HEK293 (cell line): ENCODE measurements around the gene ITGAL.

Experiments
- CTCF ChIA-PET: fragments of 350-600 bp; formaldehyde crosslinking; extraction: SDS; loops from one replicate; lab custom pipeline; 2021; ENCODE audit warnings: antibody characterized with exemption; lab: Yijun Ruan, JAX
- POLR2A ChIA-PET: fragments of 300-600 bp; formaldehyde crosslinking; extraction: SDS; loops from one replicate; lab custom pipeline; 2020; ENCODE audit warnings: antibody characterized with exemption, inconsistent platforms; lab: Yijun Ruan, JAX
- H3K27ac ChIP-seq: fragments of 200-500 bp; sonication (Bioruptor generic); 2 replicates; pipeline ENCODE4 v1.5.1; 2014; ENCODE audit warnings: low read depth, low read length, control low read depth, inconsistent platforms; ENCODE audit errors: extremely low read depth
- H3K36me3 ChIP-seq, 2 experiments: fragments of 200-500 bp in 1 of 2; sonication (Bioruptor generic) in 1 of 2; 1 replicate in 1 of 2; 2 replicates in 1 of 2; pipeline ENCODE4 v1.5.1; 2014 to 2017; ENCODE audit warnings: inconsistent platforms in 2 of 2, low read length in 2 of 2; ENCODE audit not compliant: control insufficient read depth in 2 of 2, insufficient read depth in 1 of 2
- H3K4me1 ChIP-seq: fragments of 200-500 bp; sonication (Bioruptor generic); 2 replicates; pipeline ENCODE4 v1.5.1; 2014; ENCODE audit warnings: mild to moderate bottlenecking, low read length, inconsistent platforms; ENCODE audit not compliant: control insufficient read depth, insufficient read depth
- H3K4me3 ChIP-seq: 2 replicates; pipeline ENCODE4 v1.5.1; 2011; ENCODE audit warnings: low read depth, mild to moderate bottlenecking, control low read depth, low read length, moderate library complexity
- H3K9me3 ChIP-seq: fragments of 200-500 bp; sonication (Bioruptor generic); 2 replicates; pipeline ENCODE4 v1.5.1; 2014; ENCODE audit warnings: low read depth, low read length, inconsistent platforms; ENCODE audit not compliant: control insufficient read depth, insufficient read depth
- BCL11B ChIP-seq: fragments of 450-650 bp; formaldehyde crosslinking; IDR thresholded peaks from 2 replicates; pipeline ENCODE4 v1.5.1; 2016; ENCODE audit warnings: low read depth, missing biosample characterization, missing genetic modification characterization
- GLI4 ChIP-seq: fragments of 450-650 bp; formaldehyde crosslinking; IDR thresholded peaks from 2 replicates; pipeline ENCODE4 v1.5.1; 2016; ENCODE audit warnings: missing biosample characterization, missing genetic modification characterization
- HOXA7 ChIP-seq: sonication (generic); formaldehyde crosslinking; IDR thresholded peaks from 2 replicates; pipeline ENCODE4 v1.8.1; 2022; ENCODE audit warnings: missing genetic modification reagents, borderline replicate concordance
- SP2 ChIP-seq: fragments of 450-650 bp; formaldehyde crosslinking; IDR thresholded peaks from 2 replicates; pipeline ENCODE4 v1.5.1; 2016; ENCODE audit warnings: missing biosample characterization, missing genetic modification characterization
- SP3 ChIP-seq: fragments of 450-650 bp; formaldehyde crosslinking; IDR thresholded peaks from 2 replicates; pipeline ENCODE4 v1.5.1; 2016; ENCODE audit warnings: missing biosample characterization, missing genetic modification characterization
- SP7 ChIP-seq: fragments of 450-650 bp; formaldehyde crosslinking; IDR thresholded peaks from 2 replicates; pipeline ENCODE4 v1.5.1; 2016; ENCODE audit warnings: missing biosample characterization, missing genetic modification characterization
- ZBTB17 ChIP-seq: fragments of 450-650 bp; formaldehyde crosslinking; IDR thresholded peaks from 2 replicates; pipeline ENCODE4 v1.5.1; 2016; ENCODE audit warnings: missing biosample characterization, missing genetic modification characterization
- ZBTB26 ChIP-seq: fragments of 450-650 bp; formaldehyde crosslinking; optimal IDR thresholded peaks from 2 replicates; pipeline ENCODE3; 2016; ENCODE audit warnings: missing biosample characterization, mild to moderate bottlenecking, missing genetic modification characterization
- ZBTB7A ChIP-seq: fragments of 450-650 bp; formaldehyde crosslinking; IDR thresholded peaks from 2 replicates; pipeline ENCODE4 v1.5.1; 2016; ENCODE audit warnings: low read depth, missing biosample characterization, missing genetic modification characterization
- ZFHX2 ChIP-seq: fragments of 450-650 bp; formaldehyde crosslinking; conservative IDR thresholded peaks from 2 replicates; pipeline ENCODE4 v1.5.1; 2016; ENCODE audit warnings: missing biosample characterization, missing genetic modification characterization
- ZFP37 ChIP-seq: fragments of 450-650 bp; formaldehyde crosslinking; IDR thresholded peaks from 2 replicates; pipeline ENCODE4 v1.5.1; 2016; ENCODE audit warnings: missing biosample characterization, missing genetic modification characterization
- ZFP41 ChIP-seq: fragments of 450-650 bp; formaldehyde crosslinking; IDR thresholded peaks from 2 replicates; pipeline ENCODE4 v1.5.1; 2016; ENCODE audit warnings: missing biosample characterization, missing genetic modification characterization, borderline replicate concordance
- ZNF138 ChIP-seq: fragments of 450-650 bp; formaldehyde crosslinking; IDR thresholded peaks from 2 replicates; pipeline ENCODE4 v1.5.1; 2016; ENCODE audit warnings: missing biosample characterization, missing genetic modification characterization, borderline replicate concordance
- ZNF140 ChIP-seq: fragments of 450-650 bp; formaldehyde crosslinking; IDR thresholded peaks from 2 replicates; pipeline ENCODE4 v1.5.1; 2016; ENCODE audit warnings: missing biosample characterization, missing genetic modification characterization
- ZNF155 ChIP-seq: fragments of 450-650 bp; formaldehyde crosslinking; IDR thresholded peaks from 2 replicates; pipeline ENCODE4 v1.5.1; 2016; ENCODE audit warnings: missing biosample characterization, missing genetic modification characterization
- ZNF398 ChIP-seq: fragments of 450-650 bp; formaldehyde crosslinking; IDR thresholded peaks from 2 replicates; pipeline ENCODE4 v1.5.1; 2017; ENCODE audit warnings: missing biosample characterization, missing genetic modification characterization
- ZNF416 ChIP-seq: fragments of 450-650 bp; formaldehyde crosslinking; IDR thresholded peaks from 2 replicates; pipeline ENCODE4 v1.5.1; 2016; ENCODE audit warnings: missing biosample characterization, missing genetic modification characterization
- ZNF529 ChIP-seq: fragments of 450-650 bp; formaldehyde crosslinking; IDR thresholded peaks from 2 replicates; pipeline ENCODE4 v1.5.1; 2017; ENCODE audit warnings: missing genetic modification characterization, missing biosample characterization; ENCODE audit not compliant: insufficient replicate concordance
- ZNF555 ChIP-seq: fragments of 450-650 bp; formaldehyde crosslinking; conservative IDR thresholded peaks from 2 replicates; pipeline ENCODE4 v1.5.1; 2017; ENCODE audit warnings: missing biosample characterization, mild to moderate bottlenecking, missing genetic modification characterization, inconsistent platforms
- ZNF585B ChIP-seq: fragments of 450-650 bp; formaldehyde crosslinking; IDR thresholded peaks from 2 replicates; pipeline ENCODE4 v1.5.1; 2016; ENCODE audit warnings: missing biosample characterization, missing genetic modification characterization
- ZNF600 ChIP-seq: fragments of 450-650 bp; formaldehyde crosslinking; IDR thresholded peaks from 2 replicates; pipeline ENCODE4 v1.5.1; 2016; ENCODE audit warnings: missing biosample characterization, missing genetic modification characterization
- ZNF610 ChIP-seq: fragments of 450-650 bp; formaldehyde crosslinking; IDR thresholded peaks from 2 replicates; pipeline ENCODE4 v1.5.1; 2016; ENCODE audit warnings: missing biosample characterization, missing genetic modification characterization, borderline replicate concordance
- ZNF830 ChIP-seq: fragments of 450-650 bp; IDR thresholded peaks from 2 replicates; pipeline ENCODE4 v1.5.0; 2018; ENCODE audit warnings: missing biosample characterization, missing genetic modification characterization, low read depth, mild to moderate bottlenecking, moderate library complexity
- TF ChIP-seq, protein P1 (sequence below): fragments of 450-650 bp; formaldehyde crosslinking; IDR thresholded peaks from 2 replicates; pipeline ENCODE4 v1.5.1; 2016; ENCODE audit warnings: missing biosample characterization, missing genetic modification characterization
- TF ChIP-seq, protein P2 (sequence below): fragments of 450-650 bp; formaldehyde crosslinking; IDR thresholded peaks from 2 replicates; pipeline ENCODE4 v1.5.1; 2016; ENCODE audit warnings: missing biosample characterization, missing genetic modification characterization
- TF ChIP-seq, protein P3 (sequence below): fragments of 450-650 bp; formaldehyde crosslinking; IDR thresholded peaks from 2 replicates; pipeline ENCODE4 v1.5.1; 2016; ENCODE audit warnings: missing biosample characterization, missing genetic modification characterization

Gene ITGAL

GRCh38 chr16:30429678-30430427 lies 42.7 kb upstream of the ITGAL start, which contains the start of gene DCTPP1:
DCTPP1 (minus strand) TSS chr16:30430030; CDS start chr16:30429980, 50 bp downstream.
- H3K27ac ChIP-seq: peak within 1 kb of the TSS; percentile 12; the same call in 1 of the 2 replicates
- H3K9me3 ChIP-seq: no peaks in the 10 kb centered on the region
- no peaks in the 10 kb centered on the region for H3K4me1 ChIP-seq
- H3K4me3 ChIP-seq: peak within 1 kb of the TSS; percentile 76
- POLR2A ChIA-PET: interaction anchor here (0.7 to 3.0 kb wide), 31 partner anchors 9 to 614 kb away, joined by 3 to 41 read pairs (median 5); partner anchors contain the start of genes CD2BP2, CORO1A, PAGR1 and PRR14
- CTCF ChIA-PET: interaction anchor here (0.5 to 3.1 kb wide), 53 partner anchors 10 to 398 kb away, joined by 3 to 43 read pairs (median 4); partner anchors contain the start of genes TBX6, ZNF48 and ZNF771
- peaks cover 13 to 24% of the 10 kb centered on the region in 2 experiments; a peak in 2 of 3 replicates for H3K36me3 ChIP-seq
- TF ChIP-seq ZNF155 (tag by site-specific recombination) (no peak), ZNF138 (no peak), ZNF416 (no peak), ZNF555 (tag by site-specific recombination) (no peak), GLI4 (tag by site-specific recombination) (no peak), ZNF585B (tag by site-specific recombination) (no peak), SP7 (peak; percentile 62), ZNF830 (tag by site-specific recombination) (no peak), ZNF600 (tag by site-specific recombination) (0 out of 2 replicates have a peak, but pooled peaks have one; percentile 11), BCL11B (peak; percentile 46; the same call in 1 of the 2 replicates), ZBTB17 (tag by site-specific recombination) (peak; percentile 63), ZFP37 (tag by site-specific recombination) (no peak), ZBTB7A (tag by site-specific recombination) (peak; percentile 87; the same call in 1 of the 2 replicates), ZBTB26 (tag by site-specific recombination) (peak; percentile 57), ZNF610 (tag by site-specific recombination) (no peak), ZFHX2 (tag by site-specific recombination) (peak; percentile 84), SP2 (tag by site-specific recombination) (peak; percentile 99), ZNF398 (tag by site-specific recombination) (peak; percentile 15; the same call in 1 of the 2 replicates), SP3 (tag by site-specific recombination) (peak; percentile 96), ZNF529 (tag by site-specific recombination) (no peak), ZNF140 (tag by site-specific recombination) (no peak), HOXA7 (CRISPR knock-in tag) (no peak), ZFP41 (no peak)
- TF ChIP-seq, protein P1, sequence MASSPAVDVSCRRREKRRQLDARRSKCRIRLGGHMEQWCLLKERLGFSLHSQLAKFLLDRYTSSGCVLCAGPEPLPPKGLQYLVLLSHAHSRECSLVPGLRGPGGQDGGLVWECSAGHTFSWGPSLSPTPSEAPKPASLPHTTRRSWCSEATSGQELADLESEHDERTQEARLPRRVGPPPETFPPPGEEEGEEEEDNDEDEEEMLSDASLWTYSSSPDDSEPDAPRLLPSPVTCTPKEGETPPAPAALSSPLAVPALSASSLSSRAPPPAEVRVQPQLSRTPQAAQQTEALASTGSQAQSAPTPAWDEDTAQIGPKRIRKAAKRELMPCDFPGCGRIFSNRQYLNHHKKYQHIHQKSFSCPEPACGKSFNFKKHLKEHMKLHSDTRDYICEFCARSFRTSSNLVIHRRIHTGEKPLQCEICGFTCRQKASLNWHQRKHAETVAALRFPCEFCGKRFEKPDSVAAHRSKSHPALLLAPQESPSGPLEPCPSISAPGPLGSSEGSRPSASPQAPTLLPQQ (tag by site-specific recombination): peak; percentile 82
- TF ChIP-seq, protein P2, sequence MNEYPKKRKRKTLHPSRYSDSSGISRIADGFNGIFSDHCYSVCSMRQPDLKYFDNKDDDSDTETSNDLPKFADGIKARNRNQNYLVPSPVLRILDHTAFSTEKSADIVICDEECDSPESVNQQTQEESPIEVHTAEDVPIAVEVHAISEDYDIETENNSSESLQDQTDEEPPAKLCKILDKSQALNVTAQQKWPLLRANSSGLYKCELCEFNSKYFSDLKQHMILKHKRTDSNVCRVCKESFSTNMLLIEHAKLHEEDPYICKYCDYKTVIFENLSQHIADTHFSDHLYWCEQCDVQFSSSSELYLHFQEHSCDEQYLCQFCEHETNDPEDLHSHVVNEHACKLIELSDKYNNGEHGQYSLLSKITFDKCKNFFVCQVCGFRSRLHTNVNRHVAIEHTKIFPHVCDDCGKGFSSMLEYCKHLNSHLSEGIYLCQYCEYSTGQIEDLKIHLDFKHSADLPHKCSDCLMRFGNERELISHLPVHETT (tag by site-specific recombination): peak; percentile 72
- TF ChIP-seq, protein P3, sequence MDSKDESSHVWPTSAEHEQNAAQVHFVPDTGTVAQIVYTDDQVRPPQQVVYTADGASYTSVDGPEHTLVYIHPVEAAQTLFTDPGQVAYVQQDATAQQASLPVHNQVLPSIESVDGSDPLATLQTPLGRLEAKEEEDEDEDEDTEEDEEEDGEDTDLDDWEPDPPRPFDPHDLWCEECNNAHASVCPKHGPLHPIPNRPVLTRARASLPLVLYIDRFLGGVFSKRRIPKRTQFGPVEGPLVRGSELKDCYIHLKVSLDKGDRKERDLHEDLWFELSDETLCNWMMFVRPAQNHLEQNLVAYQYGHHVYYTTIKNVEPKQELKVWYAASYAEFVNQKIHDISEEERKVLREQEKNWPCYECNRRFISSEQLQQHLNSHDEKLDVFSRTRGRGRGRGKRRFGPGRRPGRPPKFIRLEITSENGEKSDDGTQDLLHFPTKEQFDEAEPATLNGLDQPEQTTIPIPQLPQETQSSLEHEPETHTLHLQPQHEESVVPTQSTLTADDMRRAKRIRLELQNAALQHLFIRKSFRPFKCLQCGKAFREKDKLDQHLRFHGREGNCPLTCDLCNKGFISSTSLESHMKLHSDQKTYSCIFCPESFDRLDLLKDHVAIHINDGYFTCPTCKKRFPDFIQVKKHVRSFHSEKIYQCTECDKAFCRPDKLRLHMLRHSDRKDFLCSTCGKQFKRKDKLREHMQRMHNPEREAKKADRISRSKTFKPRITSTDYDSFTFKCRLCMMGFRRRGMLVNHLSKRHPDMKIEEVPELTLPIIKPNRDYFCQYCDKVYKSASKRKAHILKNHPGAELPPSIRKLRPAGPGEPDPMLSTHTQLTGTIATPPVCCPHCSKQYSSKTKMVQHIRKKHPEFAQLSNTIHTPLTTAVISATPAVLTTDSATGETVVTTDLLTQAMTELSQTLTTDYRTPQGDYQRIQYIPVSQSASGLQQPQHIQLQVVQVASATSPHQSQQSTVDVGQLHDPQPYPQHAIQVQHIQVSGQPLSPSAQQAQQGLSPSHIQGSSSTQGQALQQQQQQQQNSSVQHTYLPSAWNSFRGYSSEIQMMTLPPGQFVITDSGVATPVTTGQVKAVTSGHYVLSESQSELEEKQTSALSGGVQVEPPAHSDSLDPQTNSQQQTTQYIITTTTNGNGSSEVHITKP: peak; percentile 90
